HL-60/S4 (cell line): ENCODE data around the gene PF4V1.

ENCODE experiments used
- in situ Hi-C: fragments of 300-500 bp; cut with MboI; formaldehyde crosslinking; loops from 2 replicates; pipeline ENCODE4 v1.14.3; 2022; ENCODE audit warnings: low sequenced_read_pairs

PF4V1 gene

DNA sequence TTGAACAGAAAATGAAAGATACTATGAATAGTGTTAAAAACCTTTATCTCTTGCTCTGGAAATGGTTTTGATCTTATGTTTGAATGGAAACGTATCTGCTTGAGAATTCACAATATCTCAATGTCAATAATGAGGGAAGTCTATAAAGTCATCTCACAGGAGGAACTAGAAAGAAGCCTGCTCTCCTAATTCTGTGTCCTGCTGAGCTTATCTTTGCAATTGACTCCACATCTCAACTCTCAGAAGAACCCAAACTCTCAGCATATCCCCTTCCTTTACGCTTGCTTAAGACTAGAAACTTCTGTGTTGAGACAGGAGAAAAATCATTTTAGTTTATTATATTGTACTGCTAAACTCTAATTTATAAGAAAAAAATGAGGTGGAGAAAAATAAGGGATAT is 8.3 kb upstream of the PF4V1 start:
- in situ Hi-C loops = no loop called here

DNA sequence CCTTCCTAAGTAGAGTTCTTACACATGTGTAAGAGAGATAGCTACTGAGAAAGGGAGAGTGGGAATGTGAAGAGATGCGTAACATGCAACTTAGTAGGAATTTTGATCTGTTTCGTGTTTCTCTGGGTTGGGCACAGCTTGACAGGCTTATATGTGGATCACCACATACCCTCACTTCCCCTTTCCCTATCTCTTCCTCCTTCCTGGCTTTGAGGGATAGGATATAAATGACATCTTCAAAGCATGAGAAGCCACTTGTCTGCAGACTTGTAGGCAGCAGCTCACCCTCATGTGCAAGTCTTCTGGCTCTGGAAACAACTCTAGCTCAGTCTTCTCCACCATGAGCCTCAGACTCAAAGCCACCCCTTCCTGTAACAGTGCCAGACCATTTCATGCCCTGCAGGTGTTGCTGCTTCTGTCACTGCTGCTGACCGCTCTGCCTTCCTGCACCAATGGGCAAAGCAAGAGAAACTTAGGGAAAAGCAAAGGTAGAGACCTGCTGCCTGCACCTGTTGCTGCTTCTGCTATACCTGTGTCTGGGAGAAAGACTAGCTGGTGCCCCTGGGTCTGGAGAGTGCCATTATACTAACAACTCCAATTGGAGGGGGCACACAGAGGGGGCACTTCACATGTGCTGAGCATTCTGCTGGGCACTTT is 5.4 kb upstream of the PF4V1 start:
- in situ Hi-C loops = no loop called here

DNA sequence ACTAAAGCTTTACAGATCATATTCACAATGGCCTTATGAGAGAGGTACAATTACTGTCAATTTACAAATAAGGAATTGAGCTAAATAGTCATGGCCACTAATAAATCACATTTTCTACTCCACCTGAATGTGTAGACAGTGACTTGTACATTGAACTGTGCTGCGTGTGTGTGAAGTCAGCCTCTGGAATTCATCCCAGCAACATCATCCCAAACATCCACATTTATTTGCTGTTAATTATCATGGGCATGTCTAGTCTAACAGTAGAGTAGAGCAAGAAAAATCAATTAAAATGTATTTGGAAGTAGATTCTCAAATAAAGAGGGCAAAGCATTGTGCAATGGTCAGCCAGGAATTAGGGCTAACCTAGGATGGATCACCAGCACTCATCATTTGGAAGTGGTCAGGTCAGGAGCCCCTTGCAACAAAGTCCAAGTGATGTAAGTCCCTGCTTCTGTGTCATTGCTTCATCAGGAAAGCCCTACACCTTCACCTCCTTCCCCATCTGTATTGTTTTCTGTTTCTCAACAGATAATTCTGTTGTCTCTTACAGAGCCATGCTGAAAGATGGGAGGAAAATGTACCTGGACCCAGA is 4.8 kb upstream of the PF4V1 start:
- in situ Hi-C loops = no loop called here

DNA sequence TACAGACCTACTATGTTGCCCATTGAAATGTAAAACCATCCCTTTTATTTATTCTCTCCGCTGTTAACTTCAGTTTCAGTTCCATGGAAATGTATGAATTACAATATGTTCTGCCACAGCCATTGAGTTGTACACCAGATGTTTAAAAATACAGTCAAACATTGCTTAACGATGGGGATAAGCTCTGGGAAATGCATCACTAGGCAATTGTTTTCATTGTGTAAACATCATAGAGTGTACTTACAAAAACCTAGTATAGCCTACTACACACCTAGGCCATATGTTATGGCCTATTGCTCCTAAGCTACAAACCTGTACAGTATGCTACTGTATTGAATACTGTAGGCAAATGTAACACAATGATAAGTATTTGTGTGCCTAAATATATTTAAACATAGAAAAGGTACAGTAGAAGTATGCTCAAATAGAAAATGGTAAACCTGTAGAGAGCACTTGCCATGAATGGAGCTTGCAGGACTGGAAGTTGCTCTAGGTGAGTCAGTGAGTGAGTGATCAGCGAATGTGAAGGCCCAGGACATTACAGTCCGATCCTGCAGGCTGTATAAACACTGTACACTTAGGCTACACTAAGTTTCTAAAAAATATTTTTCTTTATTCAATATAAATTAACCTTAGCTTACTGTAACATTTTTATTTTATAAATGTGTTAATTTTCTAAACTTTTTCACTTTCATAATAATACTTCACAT is 2.7 kb upstream of the PF4V1 start:
- in situ Hi-C loops = no loop called here

DNA sequence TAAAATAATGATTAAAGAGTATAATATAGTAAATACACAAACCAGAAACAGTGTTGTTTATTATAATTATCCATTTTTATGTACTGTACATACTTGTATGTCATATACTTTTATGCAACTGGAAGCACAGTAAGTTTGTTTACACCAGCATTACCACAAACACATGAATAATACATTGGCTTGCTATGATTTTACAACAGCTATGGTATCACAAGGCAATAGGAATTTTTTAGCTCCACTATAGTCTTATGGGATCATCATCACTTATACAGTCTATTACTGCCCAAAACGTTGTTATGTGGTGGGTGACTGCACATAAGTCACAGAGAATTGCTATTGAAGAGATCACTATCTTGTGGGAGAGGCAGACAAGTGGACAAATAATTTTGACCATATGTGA is 1.8 kb upstream of the PF4V1 start:
- in situ Hi-C loops = no loop called here

DNA sequence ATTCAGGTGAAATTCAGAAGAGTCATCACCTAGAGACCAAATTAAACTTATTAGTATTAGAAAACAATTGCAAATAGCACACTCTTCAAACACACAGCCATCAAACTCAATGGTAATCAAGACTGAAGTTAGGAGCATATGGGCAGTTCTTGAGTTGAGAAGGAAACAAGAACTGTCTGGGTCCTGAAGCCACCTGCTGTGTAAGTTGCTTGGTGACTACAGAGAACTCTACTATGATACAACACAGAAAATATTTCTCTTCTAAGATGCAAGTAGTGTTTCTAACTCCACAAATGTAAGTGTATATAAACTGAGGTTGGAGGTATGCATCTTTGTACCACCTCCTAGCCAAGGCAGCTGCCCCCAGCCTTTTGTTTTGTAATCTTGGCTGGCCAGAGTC is 325 bp upstream of the PF4V1 start:
- in situ Hi-C loops = no loop called here

DNA sequence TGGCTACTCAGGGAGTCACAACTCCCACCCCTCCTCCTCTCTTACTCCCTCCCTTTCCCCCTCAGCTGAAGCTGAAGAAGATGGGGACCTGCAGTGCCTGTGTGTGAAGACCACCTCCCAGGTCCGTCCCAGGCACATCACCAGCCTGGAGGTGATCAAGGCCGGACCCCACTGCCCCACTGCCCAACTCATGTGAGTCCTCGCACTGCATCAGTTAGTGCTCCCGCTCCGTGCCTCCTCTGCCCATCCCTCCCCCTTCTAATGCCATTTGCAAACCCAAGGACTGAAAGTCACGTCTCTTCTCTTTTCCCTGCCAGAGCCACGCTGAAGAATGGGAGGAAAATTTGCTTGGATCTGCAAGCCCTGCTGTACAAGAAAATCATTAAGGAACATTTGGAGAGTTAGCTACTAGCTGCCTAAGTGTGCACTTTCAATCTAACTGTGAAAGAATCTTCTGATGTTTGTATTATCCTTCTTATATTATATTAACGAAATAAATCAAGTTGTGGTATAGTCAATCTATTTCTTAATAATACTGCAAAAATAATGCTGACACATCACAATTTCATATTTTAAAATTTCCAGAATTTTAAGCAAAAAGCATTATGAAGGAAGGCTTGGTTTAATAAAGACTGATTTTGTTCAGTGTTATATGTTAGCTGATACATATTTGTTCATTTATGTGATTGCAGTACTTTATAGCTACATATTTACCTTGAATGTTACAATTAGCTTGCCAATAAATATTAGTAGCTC is 800 bp downstream of the PF4V1 start:
- in situ Hi-C loops = no loop called here

DNA sequence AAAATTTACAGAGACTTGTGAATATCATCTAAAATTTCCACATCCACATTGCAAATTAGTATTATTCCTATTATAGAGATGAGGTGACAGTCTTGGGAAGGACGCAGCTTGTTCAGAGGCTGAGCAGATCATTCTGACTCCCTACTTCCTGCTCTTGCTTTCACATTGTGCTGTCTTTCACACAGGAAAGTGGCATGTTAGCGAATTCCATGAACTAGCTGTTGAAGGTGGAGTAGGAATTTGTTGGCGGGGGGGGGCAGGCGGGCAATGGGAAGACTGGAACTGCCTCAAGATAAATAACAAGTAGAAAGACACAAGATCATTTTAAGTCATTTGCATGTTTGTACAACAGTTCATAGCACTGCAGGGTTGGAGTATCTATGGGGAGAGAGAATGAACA is 2.3 kb downstream of the PF4V1 start:
- in situ Hi-C loops = no loop called here

DNA sequence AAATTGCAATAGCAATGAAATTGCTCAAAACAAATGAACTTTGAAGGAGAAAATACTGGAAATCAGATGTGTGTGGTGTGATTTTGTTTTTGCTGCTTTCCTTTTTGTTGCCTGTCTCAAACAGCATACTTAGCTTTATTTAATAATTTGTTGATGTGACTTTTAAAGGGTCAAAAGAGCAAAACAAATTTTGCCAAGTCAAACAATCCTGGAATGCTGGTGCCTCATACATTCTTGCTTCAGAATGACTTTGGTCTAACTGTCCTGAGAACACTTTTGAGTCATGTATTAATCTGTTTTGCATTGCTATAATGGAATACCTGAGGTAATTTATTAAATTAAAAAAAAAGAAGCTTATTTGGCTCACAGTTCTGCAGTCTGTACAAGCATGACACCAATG is 3.4 kb downstream of the PF4V1 start:
- in situ Hi-C loops = no loop called here

DNA sequence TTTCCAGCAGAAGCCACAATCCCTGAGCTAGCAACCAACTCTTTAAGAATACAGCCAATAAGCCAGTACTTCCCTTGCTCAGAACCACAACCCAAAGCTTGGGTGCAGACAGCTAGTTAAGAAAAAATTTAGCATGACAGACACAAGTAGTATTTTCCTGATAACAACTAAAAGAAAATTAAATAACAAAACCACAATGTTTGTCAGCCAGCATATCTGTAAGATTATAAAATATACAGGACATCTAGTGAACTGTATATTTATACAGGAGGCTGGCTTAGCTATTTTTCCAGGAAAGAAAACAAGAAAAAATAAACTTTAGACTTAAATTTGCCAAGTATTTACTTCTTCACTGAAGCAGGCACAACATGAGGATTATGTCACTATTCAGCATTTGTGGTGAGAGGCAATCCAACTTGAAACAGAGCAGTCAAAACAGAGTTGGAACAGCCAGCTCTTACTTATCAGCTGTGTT is 6.6 kb downstream of the PF4V1 start:
- in situ Hi-C loops = no loop called here

DNA sequence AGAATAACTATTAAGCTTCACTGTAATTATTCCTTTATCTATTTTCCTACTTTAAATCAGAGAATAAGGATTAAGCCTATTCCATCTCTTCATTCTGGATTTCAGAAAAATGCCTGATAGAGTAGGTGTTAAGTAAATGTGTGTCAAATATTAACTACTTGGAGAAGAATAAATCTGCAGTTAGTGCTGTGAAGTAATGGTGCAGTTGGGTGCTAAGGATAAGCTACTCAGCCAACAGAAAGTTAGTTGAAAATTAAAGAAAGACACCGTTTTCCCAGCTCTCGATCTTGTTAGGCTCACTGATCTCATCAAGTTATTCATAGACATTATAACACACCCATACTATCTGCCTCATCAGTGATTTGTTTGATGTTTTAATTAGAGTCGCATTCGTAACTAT is 7.1 kb downstream of the PF4V1 start:
- in situ Hi-C loops = no loop called here

DNA sequence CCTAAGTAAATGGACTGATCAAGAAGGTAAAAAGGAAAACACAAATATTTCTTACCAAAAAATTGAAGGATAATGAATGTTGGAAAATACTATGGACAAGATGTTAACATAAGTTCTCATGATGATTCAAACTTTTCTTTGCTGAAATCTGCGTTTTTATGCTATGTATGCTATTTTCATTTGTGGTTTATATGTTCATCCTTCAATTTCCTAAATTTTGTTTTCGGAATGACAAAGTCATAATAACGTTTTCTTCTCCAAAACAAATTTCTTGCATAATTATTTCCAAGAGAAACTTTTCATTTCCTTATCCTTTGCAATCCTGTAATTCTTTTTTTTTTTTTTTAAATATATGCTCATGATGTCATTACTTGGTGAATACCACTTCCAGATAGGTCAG is 7.8 kb downstream of the PF4V1 start:
- in situ Hi-C loops = no loop called here

DNA sequence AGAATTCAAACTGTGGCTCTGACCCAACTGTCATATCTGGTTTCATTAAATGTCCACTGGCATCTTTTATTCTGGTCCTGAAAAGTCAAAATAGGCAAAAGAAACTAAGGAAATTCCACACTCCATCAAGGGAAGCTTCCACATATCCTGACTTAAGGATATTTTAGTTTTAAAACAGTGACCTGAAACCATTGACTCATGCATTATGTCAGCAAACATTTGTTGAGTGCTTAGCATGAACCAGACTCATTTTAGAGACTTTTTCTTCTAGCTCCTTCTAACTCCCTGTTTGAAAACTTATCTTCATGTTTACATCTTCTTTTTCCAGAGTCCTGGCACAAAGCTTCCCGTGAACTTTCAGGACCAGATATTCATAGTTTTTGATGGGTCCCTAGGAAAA is 9.2 kb downstream of the PF4V1 start:
- in situ Hi-C loops = no loop called here

DNA sequence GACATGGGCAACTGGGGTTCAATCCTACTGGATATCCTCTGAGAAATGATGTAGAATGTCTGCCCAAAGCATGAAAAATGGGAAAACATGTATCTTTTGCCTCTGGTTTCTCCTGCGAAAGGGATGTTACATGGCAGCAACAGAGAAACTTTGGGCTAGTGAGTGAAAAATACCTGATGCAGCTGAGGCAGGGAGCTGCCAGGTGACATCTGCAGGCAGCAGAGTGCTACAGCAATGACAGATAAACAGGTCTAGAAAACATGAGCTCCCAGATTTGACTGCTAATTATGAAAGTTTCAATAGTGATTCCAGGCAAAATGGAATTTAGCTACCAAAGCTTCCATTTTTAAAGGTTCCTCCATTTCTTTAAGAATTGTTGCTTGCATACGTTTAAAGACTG is 11.3 kb downstream of the PF4V1 start:
- in situ Hi-C loops = no loop called here

DNA sequence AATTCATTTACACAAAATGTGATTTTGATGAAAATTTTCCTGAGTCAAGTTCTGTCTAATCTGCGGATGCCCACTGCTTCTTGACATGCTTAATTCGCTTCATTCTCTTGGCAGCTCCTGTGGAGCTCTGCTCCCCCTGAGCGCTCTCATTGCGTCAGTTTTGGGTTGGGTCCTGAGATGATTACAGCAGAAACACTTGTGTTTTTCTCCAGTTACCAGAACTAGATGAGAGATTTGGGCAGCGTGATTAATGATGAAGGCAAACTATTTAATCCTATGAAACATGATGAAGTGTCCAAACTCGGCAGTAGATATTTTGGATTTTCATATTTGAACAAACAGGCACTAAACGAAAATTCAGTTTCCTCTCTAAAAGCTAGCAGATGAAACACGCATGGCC is 11.9 kb downstream of the PF4V1 start:
- in situ Hi-C loops = no loop called here

DNA sequence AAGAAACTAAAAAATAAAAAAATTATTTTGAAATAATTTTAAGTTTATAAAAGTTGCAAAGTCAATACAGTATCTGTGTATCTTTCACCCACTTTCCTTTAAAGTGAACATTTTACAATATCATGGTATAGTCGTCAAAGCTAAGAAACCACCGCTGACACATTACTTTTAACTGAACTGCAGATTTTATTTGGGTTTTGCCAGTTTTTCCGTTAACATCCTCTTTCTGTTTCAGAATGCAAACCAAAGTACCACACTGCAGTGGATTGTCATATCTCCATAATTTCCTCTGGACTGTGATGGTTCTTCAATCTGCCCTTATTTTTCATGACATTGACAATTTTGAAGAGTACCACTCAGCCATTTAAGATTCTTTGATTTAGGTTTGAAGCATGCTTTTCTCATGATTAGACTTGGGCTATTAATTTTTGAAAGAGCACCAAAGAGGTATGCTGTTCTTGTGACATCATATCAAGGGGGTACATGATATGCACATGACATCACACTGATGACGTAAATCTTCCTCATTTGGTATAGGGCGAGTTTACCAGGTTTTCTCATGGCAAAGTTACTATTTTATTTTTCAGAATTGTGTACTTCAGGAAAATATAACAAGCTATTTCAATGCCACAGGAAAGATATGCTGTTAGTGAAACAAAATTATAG is 12.5 kb downstream of the PF4V1 start:
- in situ Hi-C loops = no loop called here

DNA sequence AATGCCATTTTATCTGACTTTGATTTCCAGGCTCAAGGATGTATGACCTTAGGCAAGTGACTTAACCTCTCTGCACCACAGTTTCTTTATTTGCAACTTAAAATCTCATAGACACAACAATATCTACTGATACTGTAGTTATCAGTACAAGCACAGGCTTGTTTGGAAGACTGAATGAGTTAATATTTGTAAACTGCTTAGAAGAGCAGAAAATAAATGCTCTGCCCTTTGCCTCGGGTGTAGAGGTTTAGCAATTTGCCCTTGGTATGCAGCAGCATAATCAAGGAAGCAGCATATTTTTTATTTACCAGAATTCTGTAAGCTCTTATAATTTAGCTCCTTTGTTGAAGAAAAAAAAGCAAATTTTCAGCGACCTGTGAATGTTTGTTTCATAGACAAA is 13.2 kb downstream of the PF4V1 start:
- in situ Hi-C loops = no loop called here

DNA sequence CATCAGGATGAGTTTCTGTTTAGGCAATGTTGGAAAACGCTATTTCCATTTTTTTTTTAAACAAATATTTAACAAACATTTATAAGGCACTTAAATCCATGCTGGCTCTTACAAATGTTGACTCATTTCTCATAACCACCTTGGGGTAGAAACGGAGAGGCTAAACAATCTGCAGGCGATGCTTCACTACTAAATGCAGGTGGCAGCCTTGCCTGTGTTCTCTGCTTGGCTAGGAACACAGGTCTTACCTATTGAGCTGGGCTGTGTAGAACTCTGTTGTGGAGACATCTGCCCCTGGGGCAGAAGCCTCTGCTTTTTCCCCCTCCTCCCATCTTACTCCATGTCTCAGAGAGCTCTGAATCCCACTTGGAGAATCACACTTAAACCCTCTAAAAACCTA is 14.7 kb downstream of the PF4V1 start:
- in situ Hi-C loops = no loop called here

DNA sequence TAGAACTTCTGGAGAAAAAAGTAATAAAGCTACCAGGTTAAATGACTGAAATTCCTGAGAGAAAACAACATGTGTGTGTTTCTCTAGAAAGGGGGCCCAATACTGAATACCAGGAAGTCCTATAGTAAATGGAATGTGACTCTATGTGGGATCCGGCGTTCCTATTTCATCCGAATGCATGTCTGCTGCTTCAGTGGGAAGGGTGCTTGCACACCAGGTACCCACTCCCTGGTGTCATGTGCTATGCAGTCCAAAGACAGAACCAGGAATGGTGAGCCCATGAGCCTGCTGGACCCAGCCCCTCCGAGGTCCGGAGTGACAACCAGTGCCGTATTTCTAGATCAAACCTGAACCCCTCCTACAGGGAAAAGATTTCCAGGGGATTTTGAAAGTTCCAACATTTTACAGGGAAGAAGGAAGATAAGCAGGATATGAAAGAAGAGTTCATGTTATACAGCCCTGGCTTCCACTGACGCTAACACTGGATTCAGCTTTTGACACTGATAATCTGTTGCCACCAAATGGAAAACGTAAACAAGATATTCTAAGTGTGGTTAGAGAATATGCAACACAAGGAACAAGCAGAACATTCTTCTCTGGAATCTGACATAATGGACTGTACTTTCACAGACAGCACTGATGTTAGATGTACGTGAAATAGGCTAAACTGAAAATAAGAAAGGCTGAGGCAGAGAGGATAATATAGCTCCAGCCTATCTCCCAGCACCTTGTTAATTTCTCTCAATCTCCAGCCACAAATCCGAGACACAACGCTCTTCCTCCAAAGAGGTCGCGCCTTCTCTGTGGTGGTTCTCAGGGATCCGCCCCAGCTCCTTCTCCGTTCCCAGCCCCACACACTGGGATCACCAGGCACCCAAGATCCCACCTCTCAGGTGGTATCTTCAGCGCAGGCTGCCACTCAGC is 15.4 kb downstream of the PF4V1 start:
- in situ Hi-C loops = no loop called here
